Omental fat pad (tissue), 4 donors: ENCODE results near the gene THSD1. TPM values are rescaled to one million over a fixed set of nuclear protein-coding genes. Genes with fewer than 3 reads are reported as not detected.

ENCODE experiments used
- ATAC-seq: fragments of 150-250 bp; one replicate; pipeline ENCODE4 v1.9.1; 2016; ENCODE audit warnings: mild to moderate bottlenecking, moderate library complexity; ENCODE audit not compliant: low FRiP score
- DNase-seq: peaks from one replicate; pipeline ENCODE4 v3.0.0-alpha.2; 2019; ENCODE audit warnings: low spot score
- total RNA-seq, 4 donors: library from RNA; depleted of rRNA; stranded (reverse); fragments of >200 nt; gene quantifications; one replicate each; pipeline ENCODE4 v1.1.0, GENCODE V29; 2016
- TF ChIP-seq, protein P1 (sequence below), 3 donors: fragments of 450-650 bp; IDR thresholded peaks; one replicate each; pipeline ENCODE4 v1.5.1; 2016 to 2017; ENCODE audit warnings: antibody characterized with exemption in 3 of 3, mild to moderate bottlenecking in 3 of 3, moderate library complexity in 2 of 3

Gene THSD1
- 10 to 100 TPM in 1 of 4 donors, 1 to 10 TPM in 3; 2.8 to 21.6 (median 4.2) TPM for total RNA-seq

GRCh38 chr13:52405767-52406494 lies at the start of gene THSD1:
TSS of gene THSD1 (minus strand) at chr13:52406172. CDS start at chr13:52402600, 3,572 bp downstream.
- ATAC-seq, result peak; percentile 77

GRCh38 chr13:52455677-52456041 lies 49.7 kb upstream of the THSD1 start:
- DNase-seq (peak; percentile 60), ATAC-seq (peak; percentile 85)
- TF ChIP-seq, protein P1, sequence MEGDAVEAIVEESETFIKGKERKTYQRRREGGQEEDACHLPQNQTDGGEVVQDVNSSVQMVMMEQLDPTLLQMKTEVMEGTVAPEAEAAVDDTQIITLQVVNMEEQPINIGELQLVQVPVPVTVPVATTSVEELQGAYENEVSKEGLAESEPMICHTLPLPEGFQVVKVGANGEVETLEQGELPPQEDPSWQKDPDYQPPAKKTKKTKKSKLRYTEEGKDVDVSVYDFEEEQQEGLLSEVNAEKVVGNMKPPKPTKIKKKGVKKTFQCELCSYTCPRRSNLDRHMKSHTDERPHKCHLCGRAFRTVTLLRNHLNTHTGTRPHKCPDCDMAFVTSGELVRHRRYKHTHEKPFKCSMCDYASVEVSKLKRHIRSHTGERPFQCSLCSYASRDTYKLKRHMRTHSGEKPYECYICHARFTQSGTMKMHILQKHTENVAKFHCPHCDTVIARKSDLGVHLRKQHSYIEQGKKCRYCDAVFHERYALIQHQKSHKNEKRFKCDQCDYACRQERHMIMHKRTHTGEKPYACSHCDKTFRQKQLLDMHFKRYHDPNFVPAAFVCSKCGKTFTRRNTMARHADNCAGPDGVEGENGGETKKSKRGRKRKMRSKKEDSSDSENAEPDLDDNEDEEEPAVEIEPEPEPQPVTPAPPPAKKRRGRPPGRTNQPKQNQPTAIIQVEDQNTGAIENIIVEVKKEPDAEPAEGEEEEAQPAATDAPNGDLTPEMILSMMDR (IDR thresholded peaks at IDR 0.05), result no peak

More at GRCh38 chr13:52405767-52406494, at the start of gene THSD1:
- TF ChIP-seq, protein P1 (IDR thresholded peaks at IDR 0.05), result no peak
- no peak for DNase-seq

- ATAC-seq, result peak; percentile 94
- DNase-seq, result peak; percentile 84
- TF ChIP-seq, protein P1 (IDR thresholded peaks at IDR 0.05), result no peak
These were observed 49.1 kb upstream of the THSD1 start, which contains the start of gene CKAP2 for GRCh38 chr13:52454820-52455676. TSS of gene CKAP2 (plus strand) at chr13:52455478. CDS start at chr13:52455557, 79 bp downstream.

GRCh38 chr13:52454459-52454819 lies 48.5 kb upstream of the THSD1 start:
- TF ChIP-seq, protein P1 (IDR thresholded peaks at IDR 0.05), result no peak
- ATAC-seq (no peak), DNase-seq (no peak)

DNA sequence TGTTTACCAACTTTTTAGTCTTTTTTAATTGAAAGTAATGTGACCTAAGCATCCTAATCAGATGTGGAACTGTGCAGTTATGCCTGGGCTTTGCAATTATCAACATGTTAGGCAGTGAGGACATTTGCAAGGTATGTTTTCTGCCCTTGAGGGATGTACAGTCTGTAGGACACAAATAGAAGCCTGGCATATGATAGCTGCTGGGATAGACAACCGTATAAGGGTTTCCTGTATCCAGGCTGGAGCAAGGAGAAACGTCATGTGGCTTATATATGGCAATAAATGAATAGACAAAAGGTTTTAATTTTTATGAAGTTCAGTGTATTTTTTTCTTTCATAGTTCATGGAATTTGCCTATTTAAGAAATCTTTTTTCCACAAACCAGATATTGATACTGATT lies 46.5 kb upstream of the THSD1 start:
- TF ChIP-seq, protein P1 (IDR thresholded peaks at IDR 0.05), result no peak
- no peak for DNase-seq
- ATAC-seq, result no peak

DNA sequence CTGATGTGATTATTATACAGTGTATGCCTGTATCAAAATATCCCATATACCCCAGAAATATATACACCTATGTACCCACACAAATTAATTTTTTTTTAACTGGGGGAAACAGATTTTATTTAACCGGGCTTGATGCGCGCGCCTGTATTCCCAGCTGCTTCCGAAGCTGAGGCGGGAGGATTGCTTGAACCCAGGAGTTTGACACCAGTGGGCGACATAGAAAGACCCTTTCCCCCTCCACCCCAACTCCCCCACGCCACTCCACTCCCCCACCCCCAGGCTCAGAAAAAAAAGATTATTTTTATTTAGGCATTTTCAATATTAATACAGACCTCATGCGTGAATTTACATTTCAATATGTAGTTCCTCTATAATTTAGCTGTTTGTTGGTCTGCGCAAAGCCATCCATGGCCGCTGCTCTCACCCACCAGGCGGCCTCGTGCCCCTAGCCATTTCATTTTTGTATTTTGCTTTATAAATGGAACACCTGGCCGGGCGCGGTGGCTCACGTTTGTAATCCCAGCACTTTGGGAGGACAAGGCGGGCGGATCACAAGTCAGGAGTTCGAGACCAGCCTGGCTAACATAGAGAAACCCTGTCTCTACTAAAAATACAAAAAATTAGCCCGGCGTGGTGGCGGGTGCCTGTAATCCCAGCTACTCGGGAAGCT lies 45.3 kb upstream of the THSD1 start:
- TF ChIP-seq, protein P1 (IDR thresholded peaks at IDR 0.05), result no peak
- DNase-seq (no peak), ATAC-seq (no peak)
